ENCODE data around the gene ARHGAP15.

Gene ARHGAP15

DNA sequence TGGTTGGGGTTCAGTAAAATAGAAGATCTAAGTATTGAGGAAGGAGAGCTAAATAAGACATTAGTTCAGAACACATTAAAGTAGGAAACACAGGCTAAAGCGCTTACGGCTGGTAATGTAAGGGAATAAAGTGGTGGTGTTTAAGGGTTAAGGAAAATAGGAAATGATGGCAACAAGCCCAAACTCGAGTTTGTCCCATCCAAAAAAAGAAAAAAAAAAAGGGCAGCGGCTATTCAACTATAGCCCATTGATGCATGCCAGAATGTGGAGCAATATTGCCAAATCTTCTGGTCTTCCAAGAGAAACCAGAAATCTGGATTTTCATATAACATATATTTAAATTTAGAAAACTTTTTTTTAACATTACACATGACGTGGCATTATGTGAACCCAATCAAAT, 161.0 kb downstream of the ARHGAP15 start:
- no peak overlapping the region for H3K9ac ChIP-seq (ENCODE audit: insufficient read length, low read depth)
- no peak for DNase-seq (ENCODE audit: low read depth, low spot score)
- TF ChIP-seq ZNF274 (IDR thresholded peaks at IDR 0.05; ENCODE audit: low read depth, low read length) (no peak), SUZ12 (IDR thresholded peaks at IDR 0.05; ENCODE audit: extremely low read depth, insufficient read depth, insufficient read length) (no peak), YY1 (IDR thresholded peaks at IDR 0.05; ENCODE audit: insufficient read depth, insufficient read length) (no peak)

DNA sequence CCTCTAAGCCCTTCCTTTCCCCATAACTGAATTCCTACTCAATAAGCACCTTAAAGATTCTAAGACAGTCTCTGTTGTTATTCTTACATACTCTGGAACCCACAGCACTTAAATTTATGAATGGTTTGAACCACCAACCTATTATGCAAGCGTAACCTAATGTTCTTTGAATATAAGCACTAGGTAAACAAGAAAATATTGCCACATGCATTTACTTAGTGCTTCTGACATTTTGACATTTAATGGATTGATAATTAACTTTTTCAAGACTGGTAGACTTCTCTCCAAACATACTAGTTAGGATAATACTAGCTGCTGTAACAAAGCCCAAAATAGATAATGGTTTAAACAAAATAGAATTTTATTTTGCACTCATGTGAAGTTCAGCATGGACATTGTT, 164.8 kb downstream of the ARHGAP15 start:
- H3K9ac ChIP-seq (ENCODE audit: insufficient read length, low read depth): no peak overlapping the region
- TF ChIP-seq SUZ12 (IDR thresholded peaks at IDR 0.05; ENCODE audit: extremely low read depth, insufficient read depth, insufficient read length): no peak
- TF ChIP-seq YY1 (IDR thresholded peaks at IDR 0.05; ENCODE audit: insufficient read depth, insufficient read length): no peak
- TF ChIP-seq ZNF274 (IDR thresholded peaks at IDR 0.05; ENCODE audit: low read depth, low read length): no peak
- no peaks in the 10 kb centered on the region for H3K4me1 ChIP-seq (ENCODE audit: insufficient read depth, insufficient read length)
- H3K9me3 ChIP-seq (ENCODE audit: insufficient read depth, low read length): no peaks in the 10 kb centered on the region
- no peaks in the 10 kb centered on the region for H3K36me3 ChIP-seq (ENCODE audit: insufficient read depth, insufficient read length, low read length)
- no peak overlapping the region for H3K4me3 ChIP-seq (ENCODE audit: insufficient read length, low read depth)
- DNase-seq (ENCODE audit: low read depth, low spot score): no peak
- H3K27me3 ChIP-seq (ENCODE audit: insufficient read depth, insufficient read length): no peaks in the 10 kb centered on the region

More for the DNA sequence above, 161.0 kb downstream of the ARHGAP15 start:
- Histone ChIP-seq H3K4me1 (ENCODE audit: insufficient read depth, insufficient read length) (no peaks in the 10 kb centered on the region), H3K4me3 (ENCODE audit: insufficient read length, low read depth) (no peak overlapping the region), H3K9me3 (ENCODE audit: insufficient read depth, low read length) (no peaks in the 10 kb centered on the region), H3K36me3 (ENCODE audit: insufficient read depth, insufficient read length, low read length) (no peaks in the 10 kb centered on the region), H3K27me3 (ENCODE audit: insufficient read depth, insufficient read length) (no peaks in the 10 kb centered on the region)

DNA sequence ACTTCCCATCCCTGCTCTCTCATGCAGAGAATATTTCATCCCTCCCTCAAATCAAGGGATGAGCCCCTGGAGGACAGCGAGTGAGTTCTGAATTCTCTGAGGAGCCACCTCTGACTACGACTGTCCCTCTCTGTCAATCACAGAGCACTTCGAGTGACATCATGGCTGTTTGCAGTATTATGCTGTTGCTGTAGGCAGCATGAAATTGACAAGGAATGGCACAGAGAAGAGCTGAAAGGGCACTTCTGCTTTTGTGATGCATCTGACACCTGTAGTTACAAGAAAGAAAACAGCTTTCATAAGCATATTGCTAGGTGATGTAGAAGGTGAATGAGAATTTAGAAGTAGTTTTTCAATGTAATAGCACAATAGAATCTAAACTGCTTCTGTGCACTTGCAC, 166.9 kb downstream of the ARHGAP15 start:
- Histone ChIP-seq H3K27me3 (ENCODE audit: insufficient read depth, insufficient read length) (no peaks in the 10 kb centered on the region), H3K4me1 (ENCODE audit: insufficient read depth, insufficient read length) (no peaks in the 10 kb centered on the region), H3K4me3 (ENCODE audit: insufficient read length, low read depth) (no peak overlapping the region), H3K9me3 (ENCODE audit: insufficient read depth, low read length) (no peaks in the 10 kb centered on the region), H3K36me3 (ENCODE audit: insufficient read depth, insufficient read length, low read length) (no peaks in the 10 kb centered on the region), H3K9ac (ENCODE audit: insufficient read length, low read depth) (no peak overlapping the region)
- TF ChIP-seq ZNF274 (IDR thresholded peaks at IDR 0.05; ENCODE audit: low read depth, low read length) (no peak), SUZ12 (IDR thresholded peaks at IDR 0.05; ENCODE audit: extremely low read depth, insufficient read depth, insufficient read length) (no peak), YY1 (IDR thresholded peaks at IDR 0.05; ENCODE audit: insufficient read depth, insufficient read length) (no peak)
- no peak for DNase-seq (ENCODE audit: low read depth, low spot score)

DNA sequence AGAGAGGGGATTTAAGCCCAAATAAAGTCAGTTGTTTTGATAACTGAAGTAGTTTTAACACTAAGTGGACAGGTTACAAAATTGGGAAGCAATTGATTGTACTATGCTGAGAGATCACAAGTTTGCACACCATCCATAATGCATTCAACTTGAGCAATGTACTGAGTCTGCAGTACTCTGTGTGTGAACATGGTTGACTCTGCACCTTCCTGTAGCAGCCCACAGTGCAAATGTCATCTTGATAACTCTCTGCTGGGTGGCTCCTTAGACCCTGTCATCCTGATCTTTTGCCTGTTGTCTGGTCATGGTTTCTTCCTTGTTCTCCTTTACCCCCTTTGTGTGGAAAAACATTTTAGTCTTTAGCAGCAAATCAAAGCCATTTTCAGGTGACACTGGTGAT, 168.0 kb downstream of the ARHGAP15 start:
- Histone ChIP-seq H3K36me3 (ENCODE audit: insufficient read depth, insufficient read length, low read length) (no peaks in the 10 kb centered on the region), H3K4me1 (ENCODE audit: insufficient read depth, insufficient read length) (no peaks in the 10 kb centered on the region), H3K9ac (ENCODE audit: insufficient read length, low read depth) (no peak overlapping the region), H3K27me3 (ENCODE audit: insufficient read depth, insufficient read length) (no peaks in the 10 kb centered on the region), H3K4me3 (ENCODE audit: insufficient read length, low read depth) (no peak overlapping the region), H3K9me3 (ENCODE audit: insufficient read depth, low read length) (no peaks in the 10 kb centered on the region)
- TF ChIP-seq ZNF274 (IDR thresholded peaks at IDR 0.05; ENCODE audit: low read depth, low read length): no peak
- no peak for TF ChIP-seq YY1 (IDR thresholded peaks at IDR 0.05; ENCODE audit: insufficient read depth, insufficient read length)
- no peak for TF ChIP-seq SUZ12 (IDR thresholded peaks at IDR 0.05; ENCODE audit: extremely low read depth, insufficient read depth, insufficient read length)
- DNase-seq (ENCODE audit: low read depth, low spot score): no peak

DNA sequence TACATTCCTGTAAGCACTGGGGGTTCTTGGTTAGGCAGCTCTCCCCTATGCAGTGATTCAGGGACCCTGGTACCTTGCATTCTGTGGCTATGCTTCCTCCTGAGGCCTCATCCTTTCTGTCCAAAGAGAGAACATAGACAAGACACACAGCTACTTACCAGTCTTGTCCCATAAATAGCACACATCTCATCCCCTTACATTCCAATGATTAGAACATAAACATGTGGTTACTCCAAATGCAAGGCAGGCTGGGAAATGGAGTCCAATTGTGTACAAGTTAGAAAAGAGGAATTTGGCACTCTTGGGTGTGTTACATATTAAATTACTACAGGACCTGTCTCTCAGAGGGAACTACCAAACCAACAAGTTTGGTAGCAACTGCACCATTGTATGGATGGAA, 171.3 kb downstream of the ARHGAP15 start:
- Histone ChIP-seq H3K9me3 (ENCODE audit: insufficient read depth, low read length) (no peaks in the 10 kb centered on the region), H3K9ac (ENCODE audit: insufficient read length, low read depth) (no peak overlapping the region), H3K4me3 (ENCODE audit: insufficient read length, low read depth) (no peak overlapping the region), H3K4me1 (ENCODE audit: insufficient read depth, insufficient read length) (no peaks in the 10 kb centered on the region), H3K36me3 (ENCODE audit: insufficient read depth, insufficient read length, low read length) (no peaks in the 10 kb centered on the region), H3K27me3 (ENCODE audit: insufficient read depth, insufficient read length) (no peaks in the 10 kb centered on the region)
- TF ChIP-seq ZNF274 (IDR thresholded peaks at IDR 0.05; ENCODE audit: low read depth, low read length) (no peak), YY1 (IDR thresholded peaks at IDR 0.05; ENCODE audit: insufficient read depth, insufficient read length) (no peak), SUZ12 (IDR thresholded peaks at IDR 0.05; ENCODE audit: extremely low read depth, insufficient read depth, insufficient read length) (no peak)
- no peak for DNase-seq (ENCODE audit: low read depth, low spot score)

DNA sequence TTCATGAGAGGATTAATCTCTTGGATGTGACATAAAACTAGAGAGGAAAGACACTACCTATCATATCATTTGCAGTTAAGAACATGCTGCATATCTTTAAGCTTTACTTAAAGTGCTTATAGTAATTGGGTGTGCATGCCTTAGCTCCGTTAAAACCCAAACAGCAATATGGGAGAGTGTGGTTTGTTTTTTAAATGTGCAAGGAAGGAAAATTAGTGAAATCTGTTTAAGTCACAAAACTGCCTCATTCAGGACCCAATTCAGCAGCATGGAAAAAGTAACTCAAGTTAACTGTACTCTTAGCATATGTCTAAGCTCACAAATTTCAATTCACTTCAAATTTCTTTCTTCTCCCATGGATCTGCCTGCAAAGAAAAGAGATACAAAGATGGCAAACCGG, 182.2 kb downstream of the ARHGAP15 start:
- no peak for TF ChIP-seq SUZ12 (IDR thresholded peaks at IDR 0.05; ENCODE audit: extremely low read depth, insufficient read depth, insufficient read length)
- TF ChIP-seq ZNF274 (IDR thresholded peaks at IDR 0.05; ENCODE audit: low read depth, low read length): no peak
- TF ChIP-seq YY1 (IDR thresholded peaks at IDR 0.05; ENCODE audit: insufficient read depth, insufficient read length): no peak
- Histone ChIP-seq H3K36me3 (ENCODE audit: insufficient read depth, insufficient read length, low read length) (no peaks in the 10 kb centered on the region), H3K4me3 (ENCODE audit: insufficient read length, low read depth) (no peak overlapping the region), H3K4me1 (ENCODE audit: insufficient read depth, insufficient read length) (no peaks in the 10 kb centered on the region), H3K9me3 (ENCODE audit: insufficient read depth, low read length) (no peaks in the 10 kb centered on the region), H3K9ac (ENCODE audit: insufficient read length, low read depth) (no peak overlapping the region), H3K27me3 (ENCODE audit: insufficient read depth, insufficient read length) (no peaks in the 10 kb centered on the region)
- DNase-seq (ENCODE audit: low read depth, low spot score): no peak

DNA sequence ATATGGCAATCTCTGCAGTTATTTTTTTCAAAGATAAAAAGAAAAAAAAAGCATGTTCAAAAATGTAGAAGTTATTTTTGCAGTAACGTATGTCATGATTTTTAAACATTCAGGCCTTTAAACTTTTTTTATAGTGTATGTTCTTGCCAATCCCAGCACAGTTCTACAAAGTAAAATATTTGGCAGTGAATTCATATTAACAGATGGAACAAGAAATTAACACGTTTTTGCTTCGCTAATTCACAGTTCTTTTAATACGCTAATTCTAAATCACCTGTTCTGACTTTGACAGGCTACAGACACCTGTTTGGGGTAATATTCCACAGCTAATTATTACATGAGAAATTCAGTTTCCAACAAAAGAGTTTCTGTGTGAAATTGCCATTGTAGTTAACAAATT, 183.2 kb downstream of the ARHGAP15 start:
- H3K9me3 ChIP-seq (ENCODE audit: insufficient read depth, low read length): no peaks in the 10 kb centered on the region
- H3K36me3 ChIP-seq (ENCODE audit: insufficient read depth, insufficient read length, low read length): no peaks in the 10 kb centered on the region
- no peak overlapping the region for H3K4me3 ChIP-seq (ENCODE audit: insufficient read length, low read depth)
- no peaks in the 10 kb centered on the region for H3K27me3 ChIP-seq (ENCODE audit: insufficient read depth, insufficient read length)
- H3K9ac ChIP-seq (ENCODE audit: insufficient read length, low read depth): no peak overlapping the region
- no peak for DNase-seq (ENCODE audit: low read depth, low spot score)
- TF ChIP-seq SUZ12 (IDR thresholded peaks at IDR 0.05; ENCODE audit: extremely low read depth, insufficient read depth, insufficient read length): no peak
- no peak for TF ChIP-seq YY1 (IDR thresholded peaks at IDR 0.05; ENCODE audit: insufficient read depth, insufficient read length)
- no peak for TF ChIP-seq ZNF274 (IDR thresholded peaks at IDR 0.05; ENCODE audit: low read depth, low read length)
- no peaks in the 10 kb centered on the region for H3K4me1 ChIP-seq (ENCODE audit: insufficient read depth, insufficient read length)

DNA sequence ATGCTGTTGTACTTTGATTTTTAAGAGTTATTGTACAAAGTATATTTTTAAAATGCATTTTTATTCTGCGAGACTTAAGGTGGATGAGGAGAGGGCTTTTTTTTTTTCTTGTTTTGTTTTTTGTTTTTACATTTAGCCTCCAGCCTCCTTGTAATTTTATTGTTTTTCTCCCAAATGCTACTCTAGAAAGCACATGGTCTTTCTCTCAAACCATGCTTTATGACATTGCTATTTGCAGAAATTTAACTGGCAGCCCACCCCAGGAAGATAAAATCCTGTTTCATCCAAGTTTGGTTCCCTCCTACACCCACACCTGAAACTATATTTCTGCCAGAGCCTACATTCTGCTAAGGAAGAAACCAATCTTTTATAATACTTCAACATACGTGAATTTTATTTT, 184.6 kb downstream of the ARHGAP15 start:
- no peak overlapping the region for H3K9ac ChIP-seq (ENCODE audit: insufficient read length, low read depth)
- DNase-seq (ENCODE audit: low read depth, low spot score): no peak
- no peaks in the 10 kb centered on the region for H3K27me3 ChIP-seq (ENCODE audit: insufficient read depth, insufficient read length)
- TF ChIP-seq YY1 (IDR thresholded peaks at IDR 0.05; ENCODE audit: insufficient read depth, insufficient read length) (no peak), ZNF274 (IDR thresholded peaks at IDR 0.05; ENCODE audit: low read depth, low read length) (no peak), SUZ12 (IDR thresholded peaks at IDR 0.05; ENCODE audit: extremely low read depth, insufficient read depth, insufficient read length) (no peak)
- H3K36me3 ChIP-seq (ENCODE audit: insufficient read depth, insufficient read length, low read length): no peaks in the 10 kb centered on the region
- H3K4me1 ChIP-seq (ENCODE audit: insufficient read depth, insufficient read length): no peaks in the 10 kb centered on the region
- no peaks in the 10 kb centered on the region for H3K9me3 ChIP-seq (ENCODE audit: insufficient read depth, low read length)
- no peak overlapping the region for H3K4me3 ChIP-seq (ENCODE audit: insufficient read length, low read depth)

Data from NT2/D1 (cell line).